Epithelial cell of alveolus of lung (primary cell): Measurements from ENCODE around the gene C1QTNF6. TPM values are rescaled to one million over a fixed set of nuclear protein-coding genes. Genes with fewer than 3 reads are reported as not detected.

Experiments
- total RNA-seq: library from RNA; depleted of rRNA; stranded (reverse); fragments of >200 nt; gene quantifications from 2 replicates; pipeline ENCODE4 v1.2.1, GENCODE V29; 2015

The C1QTNF6 gene
- total RNA-seq, result 10.7 and 24.8 TPM in 2 replicates

DNA sequence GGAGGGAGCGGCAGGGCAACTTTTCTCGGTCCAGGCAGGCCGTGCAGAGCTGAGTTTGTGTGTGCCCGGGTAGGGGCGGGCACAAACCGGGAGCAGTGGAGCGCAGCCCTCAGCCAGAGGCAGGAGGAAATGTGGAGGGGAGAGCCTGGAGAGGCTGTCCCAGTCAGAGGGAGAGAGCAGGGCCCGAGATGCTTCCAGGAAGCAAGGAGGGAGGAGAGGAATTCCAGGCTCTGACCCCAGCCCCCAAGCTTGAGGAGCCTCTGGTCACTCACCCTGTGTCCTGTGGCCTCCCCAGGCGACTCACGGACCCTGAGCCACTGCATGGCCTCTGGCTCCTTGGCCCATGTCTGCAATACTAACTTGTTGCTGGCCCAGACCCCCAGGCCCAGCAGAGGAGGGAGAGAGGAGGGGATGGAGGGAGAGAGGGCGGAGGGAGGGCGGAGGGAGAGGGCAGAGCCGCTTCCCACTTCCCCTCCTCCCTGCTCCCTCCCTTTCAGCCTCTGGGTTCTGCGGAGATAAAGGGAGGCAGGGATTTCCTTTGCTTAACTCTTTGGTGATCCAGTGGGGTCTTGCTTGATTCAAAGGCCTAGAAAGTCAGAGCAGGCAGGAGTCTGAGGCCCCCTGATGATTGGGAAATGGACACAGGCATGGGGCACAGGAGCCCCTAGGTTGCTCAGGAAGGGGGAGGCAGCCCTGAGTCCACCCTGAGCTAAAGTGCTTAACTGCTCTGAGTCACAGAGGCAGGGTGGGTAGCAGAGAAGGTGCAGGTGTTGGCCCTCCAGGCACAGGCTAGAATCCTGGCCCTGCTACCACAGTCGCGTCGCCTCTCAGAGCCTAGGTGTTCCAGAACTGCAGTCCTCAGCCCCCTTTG, at the start of gene C1QTNF6:
Gene C1QTNF6, minus strand, starts transcription at position 357 of the 871 bp plus-strand sequence. Its CDS starts 34 bp downstream, at position 323.

DNA sequence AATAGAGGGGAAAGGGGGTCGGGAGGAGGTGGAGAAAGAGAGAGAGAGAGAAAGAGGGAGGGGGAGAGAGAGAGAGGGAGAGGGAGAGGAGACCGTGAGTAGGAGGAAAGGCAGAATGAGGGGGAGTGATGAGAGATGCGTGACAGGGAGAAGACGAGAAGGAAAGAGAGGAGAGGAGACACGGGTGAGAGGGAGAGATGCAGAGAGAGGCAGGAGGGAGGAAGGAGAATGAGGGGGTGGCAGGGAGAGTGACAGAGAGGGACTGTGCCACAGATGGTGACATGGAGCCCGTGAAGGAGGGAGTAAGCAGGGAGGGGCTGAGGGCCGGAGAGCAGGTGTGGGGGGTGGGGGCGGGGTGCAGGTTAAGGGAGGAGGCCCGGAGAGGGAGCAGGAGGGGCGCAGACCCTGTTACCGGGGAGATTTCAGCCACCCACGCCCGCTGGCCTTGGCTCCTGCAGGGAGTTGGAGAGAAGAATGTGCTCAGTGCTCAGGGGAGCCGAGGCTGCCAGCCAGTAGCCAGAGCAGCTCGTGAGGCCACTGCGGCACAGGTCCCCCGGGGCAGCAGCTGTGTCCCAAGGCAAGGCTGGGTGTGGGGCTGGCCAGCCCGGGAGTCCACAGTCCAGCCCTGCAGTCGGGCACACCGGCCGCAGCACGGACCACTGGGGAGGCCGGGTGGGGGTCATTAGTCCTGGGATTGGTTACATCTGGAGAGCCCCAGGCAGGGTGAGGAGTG, 24.3 kb upstream of the C1QTNF6 start, which contains the start of gene SSTR3:
Gene SSTR3, minus strand, starts transcription at position 304 of the 733 bp plus-strand sequence. CDS start 4,674 bp downstream, outside the sequence.

Other genes starting within 250 kb of the C1QTNF6 start
- gene TST, start 168.8 kb downstream of the C1QTNF6 start, total RNA-seq, result 59.6 and 59.8 TPM in 2 replicates
- 129 and 155 TPM in 2 replicates for gene MPST, start 168.5 kb downstream of the C1QTNF6 start, total RNA-seq
- gene KCTD17, start 136.5 kb downstream of the C1QTNF6 start, total RNA-seq, result 23.6 and 42.4 TPM in 2 replicates
- not detected in 2 replicates for gene TMPRSS6, start 78.5 kb downstream of the C1QTNF6 start, total RNA-seq
- gene IL2RB, start 38.3 kb downstream of the C1QTNF6 start, total RNA-seq, result 0.52 and 0.64 TPM in 2 replicates
- under 0.01 TPM in 1 of 2 replicates, not detected in the other for gene SSTR3, start 24.2 kb upstream of the C1QTNF6 start, total RNA-seq
- 32.8 and 71.8 TPM in 2 replicates for gene RAC2, start 56.0 kb upstream of the C1QTNF6 start, total RNA-seq
- 0.39 TPM in 1 of 2 replicates, not detected in the other for gene CYTH4, start 94.3 kb upstream of the C1QTNF6 start, total RNA-seq
- 1.4 and 4.0 TPM in 2 replicates for gene ELFN2, start 239.2 kb upstream of the C1QTNF6 start, total RNA-seq